K562 (cell line): Measurements from ENCODE around the gene TNFSF9. TPM values are rescaled to one million over a fixed set of nuclear protein-coding genes. Genes with fewer than 3 reads are reported as not detected.
A peak's percentile ranks its signal among the peaks of the same experiment; 100 is the strongest.

Source experiments
- CREM ChIP-seq: IDR thresholded peaks from 2 replicates; pipeline ENCODE4 v1.6.1; 2014; ENCODE audit warnings: antibody characterized with exemption, low read depth
- CTCFL ChIP-seq: IDR thresholded peaks from 2 replicates; pipeline ENCODE4 v1.6.1; 2011; ENCODE audit warnings: borderline replicate concordance, low read depth, mild to moderate bottlenecking, moderate library complexity, low read length; ENCODE audit not compliant: insufficient read depth, poor library complexity, severe bottlenecking
- E2F5 ChIP-seq: sonication (generic); formaldehyde crosslinking; IDR thresholded peaks from 2 replicates; pipeline ENCODE4 v1.8.0; 2022; ENCODE audit warnings: mild to moderate bottlenecking, missing genetic modification reagents
- GABPB2 ChIP-seq: fragments of 250-450 bp; sonication (Bioruptor Pico); conservative IDR thresholded peaks from 2 replicates; pipeline ENCODE4 v1.5.1; 2021; ENCODE audit warnings: mild to moderate bottlenecking
- HDGF ChIP-seq: fragments of 450-650 bp; IDR thresholded peaks from 2 replicates; pipeline ENCODE4 v1.6.1; 2016
- HINFP ChIP-seq: fragments of 450-650 bp; conservative IDR thresholded peaks from 2 replicates; pipeline ENCODE4 v1.6.1; 2016; ENCODE audit warnings: missing genetic modification characterization, low read depth, mild to moderate bottlenecking, control low read depth, missing compliant biosample characterization
- IRF2 ChIP-seq: sonication (generic); formaldehyde crosslinking; IDR thresholded peaks from 2 replicates; pipeline ENCODE4 v1.8.1; 2022; ENCODE audit warnings: mild to moderate bottlenecking, missing genetic modification reagents
- KLF1 ChIP-seq: fragments of 450-650 bp; IDR thresholded peaks from 2 replicates; pipeline ENCODE4 v1.6.1; 2016; ENCODE audit warnings: missing genetic modification characterization, missing compliant biosample characterization
- MAX ChIP-seq: sonication (generic); formaldehyde crosslinking; IDR thresholded peaks from 2 replicates; pipeline ENCODE4 v1.9.0; 2022; ENCODE audit warnings: mild to moderate bottlenecking, missing genetic modification reagents
- NBN ChIP-seq: fragments of 450-650 bp; IDR thresholded peaks from 2 replicates; pipeline ENCODE4 v1.6.1; 2016; ENCODE audit warnings: low read depth, mild to moderate bottlenecking
- NFE2 ChIP-seq: IDR thresholded peaks from 2 replicates; pipeline ENCODE4 v1.6.1; 2014; ENCODE audit warnings: antibody characterized with exemption, low read depth
- PKNOX1 ChIP-seq: fragments of 450-650 bp; IDR thresholded peaks from 2 replicates; pipeline ENCODE4 v1.6.1; 2016
- POLR2B ChIP-seq: fragments of 450-650 bp; IDR thresholded peaks from 2 replicates; pipeline ENCODE4 v1.6.1; 2018; ENCODE audit warnings: low read depth; ENCODE audit not compliant: partially characterized antibody
- RAD51 ChIP-seq: fragments of 450-650 bp; IDR thresholded peaks from 2 replicates; pipeline ENCODE4 v1.7.1; 2016; ENCODE audit warnings: low read depth, mild to moderate bottlenecking, borderline replicate concordance
- SAFB ChIP-seq: fragments of 200-400 bp; formaldehyde crosslinking; IDR thresholded peaks from 2 replicates; pipeline ENCODE4 v1.6.1; 2017; ENCODE audit warnings: low read depth, low read length, borderline replicate concordance
- SMC3 ChIP-seq: conservative IDR thresholded peaks from 2 replicates; pipeline ENCODE4 v1.6.1; 2011; ENCODE audit warnings: low read depth, low read length, improper control_type of control experiment; ENCODE audit not compliant: insufficient read depth
- SRF ChIP-seq, 2 experiments: fragments of 250-450, 450-650 bp in 1 of 2; sonication (Bioruptor Pico) in 1 of 2; sonication (generic) in 1 of 2; formaldehyde crosslinking; IDR thresholded peaks; 2 replicates each; pipeline versions ENCODE4 v1.5.0 to v1.5.1; 2020 to 2022; ENCODE audit warnings: mild to moderate bottlenecking in 1 of 2, missing genetic modification reagents in 1 of 2
- TOE1 ChIP-seq, 2 experiments: fragments of 450-650 bp in 1 of 2; sonication (generic) in 1 of 2; formaldehyde crosslinking in 1 of 2; IDR thresholded peaks; 2 replicates each; pipeline versions ENCODE4 v1.7.1 to v1.8.0; 2016 to 2022; ENCODE audit warnings: borderline replicate concordance in 2 of 2, mild to moderate bottlenecking in 2 of 2, antibody characterized with exemption in 1 of 2, inconsistent platforms in 1 of 2, low read depth in 1 of 2, missing genetic modification reagents in 1 of 2, moderate library complexity in 1 of 2
- ZBTB2 ChIP-seq: fragments of 450-650 bp; IDR thresholded peaks from 2 replicates; pipeline ENCODE4 v1.6.1; 2016; ENCODE audit warnings: antibody characterized with exemption
- ZNF143 ChIP-seq: sonication (generic); formaldehyde crosslinking; IDR thresholded peaks from 2 replicates; pipeline ENCODE4 v1.9.0; 2022; ENCODE audit warnings: mild to moderate bottlenecking, missing genetic modification reagents
- polyA plus RNA-seq, 8 experiments: library from polyadenylated mRNA; depleted of rRNA in 4 of 8; stranded (reverse) in 5 of 8; unstranded in 3 of 8; fragments of >200 nt; fragmentation: Nextera tagmentation in 2 of 8; fragmentation: Illumina TruSeq in 1 of 8; extraction: Ambion mirVana in 2 of 8; extraction: Trizol in 1 of 8; gene quantifications; 2 replicates each; pipeline versions ENCODE4 v1.2.1 to v1.2.3, GENCODE V29; 2011 to 2014; ENCODE audit warnings: inconsistent platforms in 1 of 8, missing spikeins in 1 of 8
- total RNA-seq, 7 experiments: library from RNA; depleted of rRNA in 6 of 7; stranded (reverse); fragments of >200 nt in 6 of 7; fragmentation: Illumina TruSeq in 2 of 7; extraction: Trizol in 2 of 7; gene quantifications; 2 replicates each; pipeline versions ENCODE4 v1.2.1 to v1.2.3, GENCODE V29; 2011 to 2021; ENCODE audit warnings: low replicate concordance in 1 of 7

Gene TNFSF9
- total and polyA plus RNA-seq, 9 of the 15 experiments (the other 6 are each of a cell fraction or from before 2014, with no cell fraction given): 1.4 to 17.9 (median 6.5) TPM

GRCh38 chr19:6516018-6516658 lies 14.7 kb upstream of the TNFSF9 start (continued):
- no peak for TF ChIP-seq NFE2
- TF ChIP-seq HINFP (tag): no peak
- peak in 1 of 2 experiments; percentile 48; a peak in 1 of 4 replicates for TF ChIP-seq SRF (CRISPR knock-in tag; IDR thresholded peaks at IDR 0.05)
- TF ChIP-seq SMC3: no peak
- TF ChIP-seq CREM: peak; percentile 11
- TF ChIP-seq IRF2 (CRISPR knock-in tag): no peak
- peak; percentile 98 for TF ChIP-seq PKNOX1
- TF ChIP-seq CTCFL: no peak
- TF ChIP-seq HDGF: peak; percentile 96
- 0 out of 2 replicates have a peak, but pooled peaks have one; percentile 5 for TF ChIP-seq ZNF143 (CRISPR knock-in tag)
- no peak; the same call in 1 of the 2 replicates for TF ChIP-seq MAX (CRISPR knock-in tag)
- peak; percentile 63 for TF ChIP-seq POLR2B
- TF ChIP-seq RAD51: no peak
- no peak for TF ChIP-seq KLF1
- TF ChIP-seq SAFB: no peak
- TF ChIP-seq E2F5 (CRISPR knock-in tag): no peak
- TF ChIP-seq TOE1 (IDR thresholded peaks at IDR 0.05; ENCODE audit: borderline replicate concordance): no peak
- no peak for TF ChIP-seq TOE1 (CRISPR knock-in tag; IDR thresholded peaks at IDR 0.05; ENCODE audit: borderline replicate concordance, low read depth)
- no peak for TF ChIP-seq ZBTB2
- peak; percentile 65; the same call in 1 of the 2 replicates for TF ChIP-seq NBN
- TF ChIP-seq GABPB2 (CRISPR knock-in tag): no peak
